ENCODE results near the gene TMEM186. TPM values are rescaled to one million over a fixed set of nuclear protein-coding genes. Genes with fewer than 3 reads are reported as not detected.

Gene TMEM186
- total and polyA plus RNA-seq, 2 experiments from 2014 or later: 8.3 to 14.8 TPM

GRCh38 chr16:8808009-8808408 is 10.6 kb upstream of the TMEM186 start:
- no peak overlapping the region for H3K4me3 Mint-ChIP-seq
- Histone ChIP-seq H3F3A (replicated peaks; ENCODE audit: low read depth) (peaks cover 19% of the 10 kb centered on the region; the same call in 1 of the 2 replicates), H3K36me3 (ENCODE audit: insufficient read depth) (peaks cover 77% of the 10 kb centered on the region), H3K27ac (ENCODE audit: low read depth) (no peak overlapping the region), H4K20me1 (replicated peaks; ENCODE audit: insufficient read depth) (peaks cover 19% of the 10 kb centered on the region), H3K4me2 (no peak overlapping the region), H3K27me3 (ENCODE audit: insufficient read depth) (no peaks in the 10 kb centered on the region), H2AFZ (no peak overlapping the region), H3K79me2 (replicated peaks; ENCODE audit: insufficient read depth) (peaks cover 46% of the 10 kb centered on the region), H3K9me2 (ENCODE audit: insufficient read depth) (no peaks in the 10 kb centered on the region), H3K4me1 (ENCODE audit: insufficient read depth) (no peaks in the 10 kb centered on the region), H3K4me3 (no peak overlapping the region)
- no peak for DNase-seq (ENCODE audit: low spot score)
- peaks cover 7% of the 10 kb centered on the region for H3K27me3 Mint-ChIP-seq (ENCODE audit: insufficient read depth, low read depth, poor library complexity)
- no peaks in the 10 kb centered on the region for H3K4me1 Mint-ChIP-seq
- H3K27ac Mint-ChIP-seq: no peak overlapping the region
- no peaks in the 10 kb centered on the region; the same call in 2 of the 3 replicates for H3K9me3 Mint-ChIP-seq
- no peak for ATAC-seq
- peaks cover 96% of the 10 kb centered on the region for H3K36me3 Mint-ChIP-seq (ENCODE audit: low read depth)
- no peak for TF ChIP-seq CREB1 (CRISPR knock-in tag; IDR thresholded peaks at IDR 0.05; ENCODE audit: low read depth)
- TF ChIP-seq, protein P1, sequence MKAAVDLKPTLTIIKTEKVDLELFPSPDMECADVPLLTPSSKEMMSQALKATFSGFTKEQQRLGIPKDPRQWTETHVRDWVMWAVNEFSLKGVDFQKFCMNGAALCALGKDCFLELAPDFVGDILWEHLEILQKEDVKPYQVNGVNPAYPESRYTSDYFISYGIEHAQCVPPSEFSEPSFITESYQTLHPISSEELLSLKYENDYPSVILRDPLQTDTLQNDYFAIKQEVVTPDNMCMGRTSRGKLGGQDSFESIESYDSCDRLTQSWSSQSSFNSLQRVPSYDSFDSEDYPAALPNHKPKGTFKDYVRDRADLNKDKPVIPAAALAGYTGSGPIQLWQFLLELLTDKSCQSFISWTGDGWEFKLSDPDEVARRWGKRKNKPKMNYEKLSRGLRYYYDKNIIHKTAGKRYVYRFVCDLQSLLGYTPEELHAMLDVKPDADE (IDR thresholded peaks at IDR 0.05): no peak
- TF ChIP-seq, protein P2, sequence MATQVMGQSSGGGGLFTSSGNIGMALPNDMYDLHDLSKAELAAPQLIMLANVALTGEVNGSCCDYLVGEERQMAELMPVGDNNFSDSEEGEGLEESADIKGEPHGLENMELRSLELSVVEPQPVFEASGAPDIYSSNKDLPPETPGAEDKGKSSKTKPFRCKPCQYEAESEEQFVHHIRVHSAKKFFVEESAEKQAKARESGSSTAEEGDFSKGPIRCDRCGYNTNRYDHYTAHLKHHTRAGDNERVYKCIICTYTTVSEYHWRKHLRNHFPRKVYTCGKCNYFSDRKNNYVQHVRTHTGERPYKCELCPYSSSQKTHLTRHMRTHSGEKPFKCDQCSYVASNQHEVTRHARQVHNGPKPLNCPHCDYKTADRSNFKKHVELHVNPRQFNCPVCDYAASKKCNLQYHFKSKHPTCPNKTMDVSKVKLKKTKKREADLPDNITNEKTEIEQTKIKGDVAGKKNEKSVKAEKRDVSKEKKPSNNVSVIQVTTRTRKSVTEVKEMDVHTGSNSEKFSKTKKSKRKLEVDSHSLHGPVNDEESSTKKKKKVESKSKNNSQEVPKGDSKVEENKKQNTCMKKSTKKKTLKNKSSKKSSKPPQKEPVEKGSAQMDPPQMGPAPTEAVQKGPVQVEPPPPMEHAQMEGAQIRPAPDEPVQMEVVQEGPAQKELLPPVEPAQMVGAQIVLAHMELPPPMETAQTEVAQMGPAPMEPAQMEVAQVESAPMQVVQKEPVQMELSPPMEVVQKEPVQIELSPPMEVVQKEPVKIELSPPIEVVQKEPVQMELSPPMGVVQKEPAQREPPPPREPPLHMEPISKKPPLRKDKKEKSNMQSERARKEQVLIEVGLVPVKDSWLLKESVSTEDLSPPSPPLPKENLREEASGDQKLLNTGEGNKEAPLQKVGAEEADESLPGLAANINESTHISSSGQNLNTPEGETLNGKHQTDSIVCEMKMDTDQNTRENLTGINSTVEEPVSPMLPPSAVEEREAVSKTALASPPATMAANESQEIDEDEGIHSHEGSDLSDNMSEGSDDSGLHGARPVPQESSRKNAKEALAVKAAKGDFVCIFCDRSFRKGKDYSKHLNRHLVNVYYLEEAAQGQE (IDR thresholded peaks at IDR 0.05; ENCODE audit: unreplicated experiment): no peak
- no peak for TF ChIP-seq JUNB (IDR thresholded peaks at IDR 0.05; ENCODE audit: unreplicated experiment)
- TF ChIP-seq, protein P3, sequence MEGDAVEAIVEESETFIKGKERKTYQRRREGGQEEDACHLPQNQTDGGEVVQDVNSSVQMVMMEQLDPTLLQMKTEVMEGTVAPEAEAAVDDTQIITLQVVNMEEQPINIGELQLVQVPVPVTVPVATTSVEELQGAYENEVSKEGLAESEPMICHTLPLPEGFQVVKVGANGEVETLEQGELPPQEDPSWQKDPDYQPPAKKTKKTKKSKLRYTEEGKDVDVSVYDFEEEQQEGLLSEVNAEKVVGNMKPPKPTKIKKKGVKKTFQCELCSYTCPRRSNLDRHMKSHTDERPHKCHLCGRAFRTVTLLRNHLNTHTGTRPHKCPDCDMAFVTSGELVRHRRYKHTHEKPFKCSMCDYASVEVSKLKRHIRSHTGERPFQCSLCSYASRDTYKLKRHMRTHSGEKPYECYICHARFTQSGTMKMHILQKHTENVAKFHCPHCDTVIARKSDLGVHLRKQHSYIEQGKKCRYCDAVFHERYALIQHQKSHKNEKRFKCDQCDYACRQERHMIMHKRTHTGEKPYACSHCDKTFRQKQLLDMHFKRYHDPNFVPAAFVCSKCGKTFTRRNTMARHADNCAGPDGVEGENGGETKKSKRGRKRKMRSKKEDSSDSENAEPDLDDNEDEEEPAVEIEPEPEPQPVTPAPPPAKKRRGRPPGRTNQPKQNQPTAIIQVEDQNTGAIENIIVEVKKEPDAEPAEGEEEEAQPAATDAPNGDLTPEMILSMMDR (conservative IDR thresholded peaks at IDR 0.05; ENCODE audit: low read depth in 2 of 2): no peak
- TF ChIP-seq EZH2 (IDR thresholded peaks at IDR 0.05; ENCODE audit: low read depth, unreplicated experiment): no peak
- TF ChIP-seq POLR2AphosphoS5 (IDR thresholded peaks at IDR 0.05; ENCODE audit: low read depth): no peak
- TF ChIP-seq EZH2phosphoT487 (IDR thresholded peaks at IDR 0.05; ENCODE audit: unreplicated experiment): no peak
- no peak for TF ChIP-seq ZNF331 (CRISPR knock-in tag; IDR thresholded peaks at IDR 0.05; ENCODE audit: low read depth)
- TF ChIP-seq ZNF462 (CRISPR knock-in tag; IDR thresholded peaks at IDR 0.05): no peak
- no peak for TF ChIP-seq STAT1 (IDR thresholded peaks at IDR 0.05; ENCODE audit: unreplicated experiment)
- TF ChIP-seq ZNF114 (CRISPR knock-in tag; IDR thresholded peaks at IDR 0.05): no peak
- TF ChIP-seq NANOG (IDR thresholded peaks at IDR 0.05; ENCODE audit: borderline replicate concordance): no peak

All from GM23338 (cell line).